Cortex of kidney (tissue), 1 donor: ENCODE measurements around the gene HCN2.

Experiments
- DNase-seq: peaks from one replicate; lab custom pipeline; 2025; lab: John Stamatoyannopoulos, UW

The HCN2 gene

GRCh38 chr19:640606-641189 lies 51.0 kb downstream of the HCN2 start:
- DNase-seq, result no peak

- no peak for DNase-seq
These were observed 52.0 kb downstream of the HCN2 start for GRCh38 chr19:641702-642101.

- DNase-seq, result no peak
These were observed 53.4 kb downstream of the HCN2 start for GRCh38 chr19:642767-643727.

GRCh38 chr19:643736-644135 lies 54.1 kb downstream of the HCN2 start:
- DNase-seq, result no peak

GRCh38 chr19:644363-644762 lies 54.7 kb downstream of the HCN2 start:
- DNase-seq, result no peak

DNA sequence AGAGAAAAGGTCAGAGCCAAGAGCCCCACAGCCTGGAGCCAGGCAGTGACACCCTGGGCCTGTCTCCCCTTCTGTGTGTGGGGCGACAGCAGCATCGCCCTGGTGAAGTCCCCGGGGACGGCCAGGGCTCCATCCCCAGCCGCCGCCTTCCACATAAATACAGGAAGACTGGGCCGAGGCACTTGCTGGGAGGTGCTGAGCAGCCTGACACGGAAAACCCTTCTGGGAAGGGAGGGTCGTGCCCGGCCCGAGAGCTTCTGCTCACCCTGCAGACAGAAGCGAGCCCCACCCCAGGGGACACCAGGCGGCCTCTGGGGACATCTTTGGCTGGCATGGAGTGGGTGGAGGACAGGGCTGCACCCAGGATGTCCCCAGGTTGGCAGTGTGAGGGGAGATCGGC lies 55.1 kb downstream of the HCN2 start:
- DNase-seq, result no peak

- no peak for DNase-seq
These were observed 56.5 kb downstream of the HCN2 start for GRCh38 chr19:645912-646778.

DNA sequence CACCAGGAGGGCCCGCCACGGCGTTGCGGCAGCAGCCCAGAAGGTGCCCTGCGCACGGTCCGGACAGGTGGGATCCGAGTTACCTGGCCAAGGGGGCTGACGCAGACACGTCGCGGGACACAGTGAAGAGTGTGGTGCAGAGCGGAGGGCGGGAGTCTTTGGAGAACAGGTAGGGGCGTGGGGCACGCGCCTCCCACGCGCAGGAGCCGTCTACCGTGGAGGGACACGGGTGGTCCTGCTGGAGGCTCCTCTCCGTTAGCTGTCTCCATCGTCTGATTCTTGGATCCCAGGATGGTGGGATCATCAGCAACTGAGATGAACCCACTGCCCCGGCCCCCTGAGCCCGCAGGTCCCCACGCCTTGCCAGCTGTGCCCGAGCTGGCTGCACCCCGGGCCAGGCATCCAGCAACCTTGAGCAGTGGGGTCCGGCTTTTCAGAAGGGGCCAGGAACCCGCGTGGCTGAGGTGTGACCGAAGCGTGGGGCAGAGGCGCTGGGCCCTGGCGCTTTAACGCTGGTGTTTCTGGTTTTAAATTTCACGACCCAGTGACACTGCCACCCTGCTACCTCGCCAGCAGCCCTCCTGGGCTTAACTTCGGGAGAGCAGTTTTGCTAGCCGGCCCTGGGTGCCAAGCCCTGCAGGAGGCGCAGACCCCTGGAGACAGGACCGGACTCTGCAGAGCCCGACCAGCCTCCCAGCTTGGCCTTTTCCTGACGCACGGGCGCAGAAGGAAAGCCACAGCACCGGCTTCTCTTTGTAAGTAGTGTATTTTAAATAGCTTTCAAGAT lies 57.3 kb downstream of the HCN2 start:
- no peak for DNase-seq

DNA sequence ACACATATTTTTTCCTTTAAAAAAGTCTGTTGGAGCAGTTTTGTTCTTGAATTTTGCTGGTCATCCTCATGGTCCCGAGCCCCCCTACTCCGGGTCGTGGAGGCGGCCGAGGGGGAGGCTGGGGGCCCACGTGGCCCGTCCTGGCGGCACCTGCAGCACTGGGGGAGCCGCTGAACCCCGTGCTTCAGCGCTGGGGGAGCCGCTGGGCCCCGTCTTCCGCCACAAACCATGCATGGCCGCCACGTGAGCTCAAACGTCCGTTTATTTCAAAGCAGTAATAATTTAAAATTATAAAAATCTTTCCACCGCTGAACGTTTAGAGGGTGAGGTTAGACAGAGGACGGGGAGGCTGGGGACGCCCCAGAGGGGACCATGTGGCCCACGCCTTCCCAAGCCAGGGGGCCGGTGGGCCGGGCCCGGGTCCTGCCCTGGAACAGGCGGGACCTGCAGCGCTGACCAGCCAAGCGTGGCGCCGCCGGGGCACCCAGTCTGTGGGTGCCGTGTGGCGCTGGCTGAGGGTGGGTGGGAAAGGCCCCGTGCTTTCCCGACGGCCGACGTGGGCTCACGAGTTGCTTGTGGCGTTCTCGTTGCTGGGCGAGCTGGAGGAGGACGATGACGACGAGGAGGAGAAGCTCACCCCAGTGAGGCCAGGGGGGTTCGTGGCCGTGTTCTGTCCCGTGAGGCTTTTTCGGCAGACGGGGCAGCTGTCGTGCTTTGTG lies 58.0 kb downstream of the HCN2 start:
- DNase-seq, result no peak

GRCh38 chr19:648305-648704 lies 58.6 kb downstream of the HCN2 start:
- DNase-seq, result no peak

GRCh38 chr19:648904-649801 lies 59.5 kb downstream of the HCN2 start:
- DNase-seq, result no peak

- DNase-seq, result no peak
These were observed 60.4 kb downstream of the HCN2 start for GRCh38 chr19:650121-650520.

GRCh38 chr19:651114-651818 lies 61.6 kb downstream of the HCN2 start:
- no peak for DNase-seq

DNA sequence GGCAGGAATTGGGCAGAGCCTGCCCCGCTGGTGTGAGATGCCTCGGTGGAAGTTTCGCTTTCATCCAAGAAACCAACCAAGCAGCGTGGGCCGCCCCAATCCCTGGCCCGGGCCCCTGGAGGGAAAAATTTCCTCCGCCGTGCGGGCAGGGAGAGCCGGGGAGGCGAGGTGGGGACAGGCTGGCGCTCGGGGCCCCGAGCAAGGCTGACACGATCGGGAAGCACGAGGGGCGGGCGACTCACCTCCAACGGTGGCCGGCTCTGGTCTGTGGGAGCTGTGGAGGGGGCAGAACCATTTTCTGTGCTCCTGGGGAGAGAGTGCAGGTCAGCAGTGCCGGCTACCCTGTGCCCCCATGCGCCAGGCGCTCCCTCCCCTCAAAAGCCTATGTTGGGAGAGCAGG lies 62.3 kb downstream of the HCN2 start:
- no peak for DNase-seq

DNA sequence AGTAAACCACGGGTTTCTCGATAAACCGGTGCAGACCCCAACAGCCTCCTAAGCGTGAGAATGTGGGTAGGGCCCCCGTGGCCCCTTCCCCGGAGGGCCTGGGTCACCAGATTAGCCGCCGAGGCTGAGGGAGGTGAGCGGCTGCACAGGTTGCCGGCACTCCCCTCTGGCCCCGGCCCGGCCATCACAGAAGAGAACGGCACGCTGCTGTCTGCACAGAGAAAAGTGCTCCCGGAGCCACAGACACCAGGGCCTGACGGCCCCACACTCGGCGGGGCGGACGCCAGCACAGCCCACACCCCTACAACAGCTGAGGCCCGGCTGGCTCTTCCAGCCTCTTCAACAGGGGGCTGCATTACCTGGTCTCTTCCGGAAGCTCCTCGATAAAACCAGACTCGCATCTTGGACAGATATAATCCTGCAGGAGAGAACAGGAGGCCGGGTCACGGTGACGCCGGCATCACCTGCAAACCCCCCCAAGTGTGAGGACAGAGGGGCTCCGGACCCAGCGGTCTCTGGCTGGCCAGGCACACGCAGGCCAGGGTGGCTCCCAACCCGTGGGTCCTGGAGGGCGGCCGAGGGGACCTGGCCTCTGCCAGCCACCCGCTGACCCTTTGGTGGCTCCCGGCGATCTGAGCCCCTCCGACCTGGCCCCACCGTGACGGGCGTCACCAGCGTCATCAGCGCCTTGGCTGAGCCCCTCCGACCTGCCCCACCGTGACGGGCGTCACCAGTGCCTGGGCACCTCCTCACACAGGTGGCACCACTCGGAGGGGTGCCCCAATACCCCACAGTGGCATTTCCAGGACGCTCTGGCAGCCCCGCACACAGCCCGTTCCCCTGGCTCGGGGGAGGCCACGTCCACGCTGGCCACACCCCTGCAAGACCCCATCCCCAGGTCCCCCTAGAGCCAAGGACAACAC lies 63.0 kb downstream of the HCN2 start:
- DNase-seq, result no peak

GRCh38 chr19:653425-653824 lies 63.7 kb downstream of the HCN2 start:
- no peak for DNase-seq

DNA sequence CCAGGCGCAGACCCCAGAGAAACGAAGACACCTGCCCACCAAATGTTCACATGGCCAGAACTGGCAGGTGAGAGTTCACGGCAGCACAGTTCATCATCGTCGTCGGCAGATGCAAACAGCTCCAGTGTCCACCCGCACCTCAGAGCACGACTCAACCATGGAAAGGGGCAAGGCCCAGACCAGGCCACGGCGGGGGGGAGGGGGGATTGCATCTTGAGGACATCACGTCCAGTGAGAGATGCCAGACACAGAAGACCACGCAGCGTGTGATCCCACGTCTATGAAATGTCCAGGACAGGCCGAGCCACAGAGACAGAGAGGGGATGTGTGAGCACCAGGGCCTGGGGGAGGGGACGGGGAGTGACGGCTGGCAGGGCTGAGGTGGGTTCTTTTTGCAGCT lies 66.0 kb downstream of the HCN2 start:
- no peak for DNase-seq
